ENCODE measurements around the gene TRNAU1AP. TPM values are rescaled to one million over a fixed set of nuclear protein-coding genes. Genes with fewer than 3 reads are reported as not detected.

TRNAU1AP gene
- total RNA-seq, 4 donors from 2014 or later: 4.1 to 25.4 (median 12.4) TPM

GRCh38 chr1:28551381-28551780, 1.5 kb upstream of the TRNAU1AP start:
- DNase-seq: no peak
- 76 to 78% methylated on average over 6 of the region's 6 CpGs for WGBS, 2 donors (ENCODE audit: low coverage in 1 of 2)
- Histone ChIP-seq H3K36me3 (peaks cover 0 to under 1% (median 0%) of the 10 kb centered on the region in 4 donors), H3K4me1 (peaks cover 6 to 32% (median 9%) of the 10 kb centered on the region in 4 donors), H3K27me3 (no peaks in the 10 kb centered on the region), H3K27ac (peak overlapping the region in 3 of 4 donors; percentile 86 to 91 (median 86)), H3K4me3 (no peak overlapping the region), H3K9me3 (no peaks in the 10 kb centered on the region)
- in situ Hi-C loops (cut with MboI; ENCODE audit: low pct_ligation_motif_present in 1 of 4, low pct_unique_long_range_greater_than_20kb in 1 of 4, low sequenced_read_pairs in 3 of 4): no loop called here
- intact Hi-C loops (cut with DNase I; ENCODE audit: low total_unique reads): no loop called here
- no peak for TF ChIP-seq POLR2A (IDR thresholded peaks at IDR 0.05)
- TF ChIP-seq POLR2AphosphoS5 (IDR thresholded peaks at IDR 0.05): no peak
- TF ChIP-seq CTCF (IDR thresholded peaks at IDR 0.05): no peak
- TF ChIP-seq EP300 (IDR thresholded peaks at IDR 0.05; ENCODE audit: low read depth): no peak

- Histone ChIP-seq H3K27me3 (no peaks in the 10 kb centered on the region), H3K9me3 (no peaks in the 10 kb centered on the region), H3K36me3 (peaks cover 0 to 79% (median 25%) of the 10 kb centered on the region in 4 donors), H3K4me3 (no peak overlapping the region), H3K27ac (no peak overlapping the region), H3K4me1 (no peaks in the 10 kb centered on the region)
- 93 to 100% methylated on average over 3 of the region's 3 CpGs for WGBS, 2 donors (ENCODE audit: low coverage in 1 of 2)
- in situ Hi-C loops (cut with MboI; ENCODE audit: low pct_ligation_motif_present in 1 of 4, low pct_unique_long_range_greater_than_20kb in 1 of 4, low sequenced_read_pairs in 3 of 4): no loop called here
- TF ChIP-seq CTCF (IDR thresholded peaks at IDR 0.05): no peak
- TF ChIP-seq POLR2AphosphoS5 (IDR thresholded peaks at IDR 0.05): no peak
- no peak for TF ChIP-seq EP300 (IDR thresholded peaks at IDR 0.05; ENCODE audit: low read depth)
- DNase-seq: no peak
- intact Hi-C loops (cut with DNase I; ENCODE audit: low total_unique reads): loop anchor here (1.0 kb wide), 1 partner anchor 41 kb away; no protein-coding TSS in a partner anchor
These were observed 8.0 kb downstream of the TRNAU1AP start for GRCh38 chr1:28560886-28561285.

GRCh38 chr1:28564310-28564709, 11.4 kb downstream of the TRNAU1AP start:
- intact Hi-C loops (cut with DNase I; ENCODE audit: low total_unique reads) (no loop called here), in situ Hi-C loops (cut with MboI; ENCODE audit: low pct_ligation_motif_present in 1 of 4, low pct_unique_long_range_greater_than_20kb in 1 of 4, low sequenced_read_pairs in 3 of 4) (no loop called here)
- H3K4me1 ChIP-seq: no peaks in the 10 kb centered on the region
- H3K36me3 ChIP-seq: peaks cover 0 to 84% (median 33%) of the 10 kb centered on the region in 4 donors
- H3K9me3 ChIP-seq: no peaks in the 10 kb centered on the region
- no peak for DNase-seq
- no peaks in the 10 kb centered on the region for H3K27me3 ChIP-seq
- TF ChIP-seq CTCF (IDR thresholded peaks at IDR 0.05) (no peak), POLR2AphosphoS5 (IDR thresholded peaks at IDR 0.05) (no peak), POLR2A (IDR thresholded peaks at IDR 0.05) (no peak), EP300 (IDR thresholded peaks at IDR 0.05; ENCODE audit: low read depth) (no peak)
- no peak overlapping the region for H3K27ac ChIP-seq
- no peak overlapping the region for H3K4me3 ChIP-seq

GRCh38 chr1:28565040-28565439, 12.2 kb downstream of the TRNAU1AP start:
- peaks cover 0 to 81% (median 30%) of the 10 kb centered on the region in 4 donors for H3K36me3 ChIP-seq
- in situ Hi-C loops (cut with MboI; ENCODE audit: low pct_ligation_motif_present in 1 of 4, low pct_unique_long_range_greater_than_20kb in 1 of 4, low sequenced_read_pairs in 3 of 4) (no loop called here), intact Hi-C loops (cut with DNase I; ENCODE audit: low total_unique reads) (no loop called here)
- TF ChIP-seq POLR2AphosphoS5 (IDR thresholded peaks at IDR 0.05): no peak
- TF ChIP-seq CTCF (IDR thresholded peaks at IDR 0.05): no peak
- no peak for TF ChIP-seq POLR2A (IDR thresholded peaks at IDR 0.05)
- TF ChIP-seq EP300 (IDR thresholded peaks at IDR 0.05; ENCODE audit: low read depth): no peak
- H3K27me3 ChIP-seq: no peaks in the 10 kb centered on the region
- no peak for DNase-seq
- H3K9me3 ChIP-seq: no peaks in the 10 kb centered on the region
- WGBS, 2 donors (ENCODE audit: low coverage in 1 of 2): 95 to 97% methylated on average over 5 to 7 of the region's 7 CpGs
- H3K4me1 ChIP-seq: no peaks in the 10 kb centered on the region
- no peak overlapping the region for H3K4me3 ChIP-seq
- no peak overlapping the region for H3K27ac ChIP-seq

Measured in transverse colon (tissue), 4 donors.